GM19463 (cell line): ENCODE measurements around the gene SHISA6.
"Not testable (repeated sequence)": the region's sequence is repeated elsewhere in the genome, so short reads cannot be mapped to it uniquely, and the experiment has no call there.

Experiments used
- ATAC-seq: cut with Tn5 transposase; IDR thresholded peaks from one replicate; pipeline ENCODE4 v1.9.1; 2021; ENCODE audit warnings: mild to moderate bottlenecking, moderate library complexity; ENCODE audit not compliant: unreplicated experiment

The SHISA6 gene

GRCh38 chr17:11301874-11302273 is 60.9 kb downstream of the SHISA6 start:
- ATAC-seq: not testable (repeated sequence)

GRCh38 chr17:11302401-11303186 is 61.6 kb downstream of the SHISA6 start:
- ATAC-seq: no peak

DNA sequence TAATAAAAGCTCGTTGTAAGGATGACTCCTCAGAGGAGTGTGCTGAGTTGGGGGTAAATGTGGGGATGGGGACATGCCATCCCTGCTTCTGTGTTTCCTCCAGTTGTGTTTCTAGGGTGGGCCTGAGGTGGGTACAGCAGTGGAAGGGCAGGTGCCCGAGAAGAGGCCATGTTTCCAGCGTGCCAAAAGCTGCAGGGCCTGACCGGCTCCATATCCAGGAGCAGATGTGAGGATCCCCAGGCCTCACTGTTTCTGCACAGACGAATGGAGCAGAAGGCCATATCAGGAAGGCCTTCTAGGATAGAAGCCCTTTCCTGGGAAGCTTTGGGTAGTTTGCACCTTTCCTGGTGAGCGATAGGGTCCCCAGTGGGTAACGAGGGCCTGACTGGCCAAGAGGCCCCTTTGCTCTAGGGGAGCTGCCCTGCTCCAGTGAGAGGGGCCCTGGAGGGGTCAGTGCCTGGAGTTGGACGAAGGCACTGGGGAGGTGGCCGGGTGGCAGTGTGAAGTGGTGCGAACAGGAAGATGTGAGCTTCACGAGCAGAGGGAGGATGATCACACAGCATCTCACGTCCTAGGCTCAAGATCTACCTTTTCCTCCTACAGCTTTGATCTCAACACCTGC is 62.9 kb downstream of the SHISA6 start:
- no peak for ATAC-seq

DNA sequence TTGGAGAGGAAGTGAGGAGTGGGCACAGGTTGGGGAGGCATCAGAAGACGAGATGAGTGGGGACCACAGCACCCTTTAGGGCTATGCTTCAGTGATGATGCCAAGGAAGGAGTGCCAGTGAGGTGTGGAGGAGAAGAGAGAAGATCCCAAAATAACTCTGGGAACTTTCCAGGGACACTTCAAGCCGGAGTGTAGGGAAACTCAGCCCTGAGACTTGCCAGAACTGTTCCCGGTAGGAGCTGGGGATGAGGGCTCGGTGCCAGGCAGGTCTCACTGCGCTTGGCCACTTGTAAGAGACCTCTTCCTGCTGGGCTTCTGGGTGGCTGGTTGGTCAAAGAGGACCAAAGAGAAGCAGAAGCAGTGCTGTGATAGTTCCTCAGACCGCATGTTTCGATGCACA is 63.6 kb downstream of the SHISA6 start:
- ATAC-seq: no peak

DNA sequence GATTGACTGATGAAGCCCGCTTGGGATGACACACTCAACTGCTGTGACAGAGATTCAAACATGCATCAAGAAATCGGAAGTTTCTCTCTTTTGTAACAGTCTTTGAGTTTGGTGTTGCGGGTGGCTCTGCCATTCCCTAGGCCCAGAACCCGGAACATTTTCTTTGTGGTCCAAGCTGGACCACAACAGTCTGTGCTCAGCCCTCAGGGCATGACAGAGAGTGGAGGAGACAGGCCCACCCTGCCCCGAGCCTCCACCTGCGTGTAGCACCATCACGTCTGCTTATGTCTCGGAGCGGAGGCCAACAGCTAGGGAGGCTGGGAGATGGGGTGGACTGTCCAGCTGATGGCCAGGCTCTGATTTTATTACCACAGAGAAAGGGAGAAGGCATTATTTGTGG is 64.5 kb downstream of the SHISA6 start:
- no peak for ATAC-seq

DNA sequence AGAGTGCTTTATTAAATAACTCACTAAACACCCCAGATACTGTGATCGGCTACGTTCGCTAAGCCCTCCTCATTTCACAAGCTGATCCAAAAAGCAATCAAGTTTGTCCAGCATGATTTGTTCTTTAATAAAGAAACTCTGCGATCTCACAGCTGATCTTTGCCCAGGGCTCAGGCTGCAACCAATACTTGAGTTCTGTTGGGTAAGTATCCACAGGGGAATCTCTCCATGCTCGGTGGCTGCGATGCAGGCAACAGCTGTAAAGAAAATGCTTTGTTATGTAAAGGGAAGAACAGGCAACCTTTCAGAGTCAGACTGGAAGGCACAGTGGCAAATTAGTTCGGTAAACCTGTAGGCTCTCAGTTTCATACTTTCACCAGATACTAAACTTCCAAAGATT is 67.5 kb downstream of the SHISA6 start:
- no peak for ATAC-seq

DNA sequence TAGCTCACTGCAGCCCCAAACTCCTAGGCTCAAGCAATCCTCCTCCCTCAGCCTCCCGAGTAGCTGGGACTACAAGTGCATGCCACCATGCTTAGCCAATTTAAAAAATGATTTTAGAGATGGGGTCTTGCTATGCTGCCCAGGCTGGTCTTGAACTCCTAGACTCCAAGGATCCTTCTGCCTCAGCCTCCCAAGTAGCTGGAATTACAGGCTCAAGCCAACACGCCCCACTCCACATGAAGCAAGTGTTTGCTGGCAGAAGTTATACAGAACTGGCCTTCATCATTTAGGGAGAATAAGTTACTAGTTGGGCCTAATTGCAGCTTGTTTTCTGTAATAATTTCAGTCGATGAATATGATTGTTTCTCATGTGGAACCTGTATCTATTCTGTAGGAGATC is 68.0 kb downstream of the SHISA6 start:
- ATAC-seq: no peak

DNA sequence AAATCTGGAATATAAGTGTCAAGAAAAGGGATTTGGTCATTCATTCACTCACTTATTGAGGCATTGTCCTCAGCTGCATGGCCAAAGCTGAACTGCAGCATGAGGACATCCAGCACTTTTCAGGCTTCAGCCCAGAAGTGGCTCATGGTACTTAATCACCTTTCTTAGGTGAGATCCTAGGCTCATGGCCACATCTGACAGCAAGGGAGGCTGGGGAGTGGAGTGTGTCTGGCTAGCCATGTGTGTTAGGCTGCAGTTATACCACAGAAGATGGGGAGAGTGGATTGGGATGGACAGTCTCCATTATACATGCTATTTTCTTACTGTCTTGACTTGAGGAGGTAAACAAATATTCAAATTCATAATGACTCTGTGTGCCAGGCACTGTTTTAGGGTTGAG is 68.8 kb downstream of the SHISA6 start:
- no peak for ATAC-seq

DNA sequence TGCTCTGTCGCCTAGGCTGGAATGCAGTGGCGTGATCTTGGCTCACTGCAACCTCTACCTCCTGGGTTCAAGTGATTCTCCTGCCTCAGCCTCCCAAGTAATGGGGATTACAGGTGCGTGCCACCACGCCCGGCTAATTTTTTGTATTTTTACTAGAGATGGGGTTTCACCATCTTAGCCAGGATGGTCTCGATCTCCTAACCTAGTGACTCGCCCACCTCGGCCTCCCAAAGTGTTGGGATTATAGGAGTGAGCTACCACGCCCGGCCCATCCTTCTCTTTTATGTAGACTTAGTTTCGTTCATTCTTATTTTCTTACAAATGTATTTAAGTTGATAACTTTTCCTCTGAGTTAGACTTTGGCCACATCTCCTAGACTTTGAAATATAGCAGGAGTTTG is 75.4 kb downstream of the SHISA6 start:
- ATAC-seq: not testable (repeated sequence)

DNA sequence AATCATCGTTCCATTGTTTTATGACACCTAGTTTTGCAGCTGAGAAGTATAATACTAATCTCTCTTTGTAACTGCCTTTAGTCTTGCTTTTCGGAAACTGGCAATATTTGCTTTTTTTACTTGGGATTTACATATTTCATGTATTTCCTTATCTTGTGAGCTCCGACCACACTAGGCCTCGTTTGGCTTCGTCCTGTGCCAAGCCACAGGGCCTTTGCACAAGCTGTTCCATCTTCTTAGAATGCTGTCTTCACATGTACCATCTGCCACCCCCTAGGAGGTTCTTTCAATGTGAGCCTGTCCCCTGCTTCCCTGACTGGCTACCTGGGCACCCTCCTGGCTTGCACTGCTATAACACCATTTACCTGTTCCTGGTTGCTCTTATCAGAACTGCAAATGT is 77.2 kb downstream of the SHISA6 start:
- ATAC-seq: no peak

DNA sequence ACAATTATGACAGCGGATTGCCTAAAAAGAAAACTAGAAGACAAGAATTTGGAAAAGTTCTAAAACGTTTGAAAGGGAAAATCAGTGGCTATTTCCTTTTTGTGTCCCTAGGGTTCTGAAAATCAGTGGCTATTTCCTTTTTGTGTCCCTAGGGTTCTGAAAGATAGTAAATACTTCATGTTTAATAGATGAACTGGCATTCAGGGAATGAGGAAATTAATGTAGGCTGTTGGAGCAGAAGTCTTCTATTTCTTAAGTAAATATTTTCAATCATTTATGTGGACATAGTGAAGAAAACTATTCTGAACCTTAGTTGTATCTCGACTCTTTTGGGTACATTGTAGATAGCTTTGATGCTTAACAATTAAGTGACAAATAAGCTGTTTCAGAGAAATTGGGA is 78.9 kb downstream of the SHISA6 start:
- no peak for ATAC-seq

DNA sequence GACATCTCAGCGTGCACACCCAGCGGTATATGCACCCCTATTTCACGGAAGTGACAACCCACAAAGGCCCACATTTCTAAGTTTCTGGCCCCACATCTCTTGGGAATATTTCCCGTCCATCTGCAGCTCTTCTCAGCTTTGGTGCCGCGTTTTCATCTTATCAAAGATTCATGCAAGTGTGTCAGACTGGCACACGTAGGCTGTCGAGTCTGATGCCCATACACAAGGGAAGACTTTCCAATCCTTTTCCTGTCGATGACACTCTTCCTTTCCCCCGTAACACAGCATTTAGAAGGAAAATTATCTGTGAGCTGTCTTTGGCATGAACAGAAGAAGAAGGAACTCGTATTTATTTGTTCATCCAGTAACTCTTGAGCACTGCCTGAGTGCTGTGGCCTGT is 83.0 kb downstream of the SHISA6 start:
- no peak for ATAC-seq

DNA sequence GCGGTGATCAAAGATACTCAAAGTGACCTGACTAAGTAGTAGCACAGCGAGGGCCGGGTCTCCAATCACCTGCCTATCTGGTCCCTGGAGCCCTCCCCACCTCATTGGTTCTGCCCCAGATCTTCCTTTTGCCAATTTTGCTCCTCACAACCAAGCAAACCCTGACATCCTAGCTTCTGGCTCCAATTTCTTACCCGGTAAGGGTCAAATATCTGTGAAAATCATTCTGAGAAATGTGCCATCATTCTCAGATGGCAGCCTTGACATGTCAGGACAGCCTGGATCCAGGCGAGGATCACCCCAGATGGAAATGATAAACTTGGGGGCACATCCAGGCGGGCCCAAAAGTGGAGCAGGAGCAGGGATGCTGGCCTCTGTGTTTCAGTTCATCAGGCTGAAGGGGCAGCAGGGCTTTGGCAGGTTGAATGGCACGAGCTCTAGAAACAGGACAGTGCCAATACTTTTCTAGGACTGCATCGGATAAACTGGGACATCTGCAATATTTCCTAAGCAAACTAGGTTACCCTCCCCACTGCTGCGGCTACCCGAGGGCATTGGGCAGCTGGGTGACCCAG is 83.9 kb downstream of the SHISA6 start:
- no peak for ATAC-seq

DNA sequence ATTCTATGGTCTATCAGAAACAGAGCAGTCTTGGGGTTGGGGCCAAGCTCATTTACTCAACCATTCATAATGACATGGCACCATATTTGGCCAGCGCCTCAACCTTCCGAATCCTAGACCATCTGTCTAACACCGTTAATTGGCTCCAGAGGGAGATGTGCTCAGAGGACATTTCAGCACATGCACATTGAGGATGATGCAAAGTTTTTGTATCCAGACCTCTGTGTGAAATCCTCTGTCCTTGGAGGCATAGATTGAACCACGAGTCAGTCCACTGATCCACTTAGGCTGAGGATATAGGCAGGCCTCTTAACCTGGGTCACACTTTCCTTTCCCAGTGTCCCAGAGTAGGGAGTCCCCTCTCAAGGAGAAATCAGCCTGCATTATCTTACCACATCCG is 85.5 kb downstream of the SHISA6 start:
- ATAC-seq: no peak

DNA sequence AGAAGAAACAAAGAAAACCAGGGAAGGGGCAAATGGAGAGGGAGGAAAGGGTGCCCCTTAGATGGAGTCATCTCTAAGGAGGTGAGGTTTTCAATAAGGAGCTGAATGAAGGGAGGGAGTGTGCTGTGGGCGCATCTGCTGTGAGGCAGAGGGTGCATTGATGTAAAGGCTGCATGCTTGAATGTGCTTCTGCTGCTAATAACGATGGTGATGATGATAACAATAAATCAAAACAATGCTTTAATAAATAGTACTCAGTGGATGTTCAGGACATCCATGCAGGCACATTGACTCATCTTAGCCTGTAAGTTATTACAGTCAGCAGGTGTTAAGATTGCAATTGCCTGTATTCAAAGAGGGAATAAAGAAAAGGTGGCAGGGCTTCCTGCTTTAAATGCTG is 87.8 kb downstream of the SHISA6 start:
- no peak for ATAC-seq

DNA sequence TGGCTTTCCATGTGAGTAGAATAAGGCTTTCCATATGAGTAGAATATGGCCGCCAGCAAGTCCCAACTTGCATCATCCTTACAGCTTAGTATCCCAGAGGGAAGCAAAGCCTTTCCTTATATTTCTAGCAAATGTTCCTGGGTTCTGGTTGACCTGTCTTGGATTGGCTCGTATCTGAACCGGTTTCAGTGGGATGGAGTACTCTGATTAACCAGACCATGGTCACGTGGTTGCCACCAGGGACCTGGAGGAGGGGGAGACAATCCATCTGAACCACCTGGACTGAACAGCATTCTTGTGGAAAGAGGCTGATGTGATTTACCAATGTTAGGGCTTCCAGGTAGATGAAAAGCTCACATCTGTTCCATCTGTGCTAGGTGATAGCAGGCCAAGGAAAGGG is 89.0 kb downstream of the SHISA6 start:
- no peak for ATAC-seq

- ATAC-seq: no peak
These were observed 89.8 kb downstream of the SHISA6 start for GRCh38 chr17:11330826-11331225.

GRCh38 chr17:11331547-11332513 is 90.8 kb downstream of the SHISA6 start:
- no peak for ATAC-seq

GRCh38 chr17:11332706-11333105 is 91.7 kb downstream of the SHISA6 start:
- ATAC-seq: no peak

DNA sequence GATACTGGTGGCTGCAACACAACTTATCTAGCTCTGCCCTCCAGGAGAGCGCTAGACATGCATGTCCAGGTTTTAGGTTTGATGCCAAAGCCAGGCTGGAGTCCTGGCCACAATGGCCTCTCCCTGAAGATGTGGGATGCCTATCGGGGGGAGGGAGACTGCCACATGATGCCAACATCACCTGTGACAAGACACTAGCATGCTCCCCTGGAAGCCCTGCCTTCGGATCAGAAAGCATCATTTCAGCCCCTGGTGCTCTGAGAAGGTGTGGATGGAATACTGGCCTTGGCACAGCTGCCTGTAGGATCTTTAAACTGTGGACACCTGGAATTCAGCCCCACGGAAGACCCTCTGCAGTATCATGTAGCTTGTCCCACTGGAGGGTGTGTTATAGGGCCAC is 93.5 kb downstream of the SHISA6 start:
- no peak for ATAC-seq

GRCh38 chr17:11336290-11336689 is 95.3 kb downstream of the SHISA6 start:
- no peak for ATAC-seq
